Mesothelial cell of epicardium (in vitro differentiated cells): ENCODE data around the gene PCBP4. TPM values are rescaled to one million over a fixed set of nuclear protein-coding genes. Genes with fewer than 3 reads are reported as not detected.
A peak's percentile ranks its signal among the peaks of the same experiment; 100 is the strongest.

ENCODE experiments used
- DNase-seq, 2 experiments: peaks; one replicate each; pipeline ENCODE4 v3.0.0; 2021; ENCODE audit warnings: low spot score in 2 of 2; ENCODE audit not compliant: unreplicated experiment in 2 of 2
- H3K27ac Mint-ChIP-seq: 2 replicates; pipeline ENCODE4 v1.8.0; 2021; ENCODE audit warnings: mixed read lengths
- H3K27me3 Mint-ChIP-seq: 2 replicates; pipeline ENCODE4 v1.8.0; 2021; ENCODE audit warnings: low read depth, mixed read lengths
- H3K36me3 Mint-ChIP-seq: 2 replicates; pipeline ENCODE4 v1.8.0; 2021; ENCODE audit warnings: mixed read lengths
- H3K4me1 Mint-ChIP-seq: 2 replicates; pipeline ENCODE4 v1.8.0; 2021; ENCODE audit warnings: mixed read lengths
- H3K4me3 Mint-ChIP-seq: 2 replicates; pipeline ENCODE4 v1.8.0; 2021; ENCODE audit warnings: mild to moderate bottlenecking, moderate library complexity, mixed read lengths
- H3K9me3 Mint-ChIP-seq: 2 replicates; pipeline ENCODE4 v1.8.0; 2021; ENCODE audit warnings: mixed read lengths
- CTCF ChIP-seq: fragments of 200-600 bp; sonication (generic); IDR thresholded peaks from one replicate; pipeline ENCODE4 v1.5.0; 2021; ENCODE audit warnings: antibody characterized with exemption; ENCODE audit not compliant: unreplicated experiment
- total RNA-seq: library from RNA; stranded (reverse); gene quantifications from 3 replicates; pipeline ENCODE4 v1.2.1, GENCODE V29; 2021

Gene PCBP4
- total RNA-seq = 58.3 to 62.0 TPM (median 59.8 TPM) in 3 replicates

- DNase-seq = peak in 1 of 2 experiments; percentile 70
- Mint-ChIP-seq H3K4me3 (peak within 1 kb of the TSS; percentile 86), H3K27ac (peak within 1 kb of the TSS; percentile 85), H3K9me3 (no peaks in the 10 kb centered on the region), H3K27me3 (no peaks in the 10 kb centered on the region), H3K36me3 (no peaks in the 10 kb centered on the region), H3K4me1 (peaks cover 36% of the 10 kb centered on the region)
- no peak for TF ChIP-seq CTCF
Observed at GRCh38 chr3:51967384-51968169, at the start of gene PCBP4. Gene PCBP4 (minus strand): TSS chr3:51967454. CDS start chr3:51961240, 6,214 bp downstream.

GRCh38 chr3:52015438-52016228 is 48.4 kb upstream of the PCBP4 start:
- TF ChIP-seq CTCF = no peak
- Mint-ChIP-seq H3K9me3 (no peaks in the 10 kb centered on the region), H3K36me3 (no peaks in the 10 kb centered on the region), H3K4me1 (peaks cover 8% of the 10 kb centered on the region), H3K27me3 (no peaks in the 10 kb centered on the region), H3K27ac (peak overlapping the region; percentile 49), H3K4me3 (no peak overlapping the region)
- DNase-seq = no peak

GRCh38 chr3:52014613-52015012 is 47.4 kb upstream of the PCBP4 start:
- TF ChIP-seq CTCF = no peak
- H3K27ac Mint-ChIP-seq = no peak overlapping the region
- no peaks in the 10 kb centered on the region for H3K27me3 Mint-ChIP-seq
- DNase-seq = no peak
- peaks cover 8% of the 10 kb centered on the region for H3K4me1 Mint-ChIP-seq
- no peaks in the 10 kb centered on the region for H3K36me3 Mint-ChIP-seq
- H3K9me3 Mint-ChIP-seq = no peaks in the 10 kb centered on the region
- no peak overlapping the region for H3K4me3 Mint-ChIP-seq

- H3K4me1 Mint-ChIP-seq = peaks cover 4% of the 10 kb centered on the region
- no peaks in the 10 kb centered on the region for H3K27me3 Mint-ChIP-seq
- DNase-seq = no peak
- H3K27ac Mint-ChIP-seq = no peak overlapping the region
- TF ChIP-seq CTCF = no peak
- H3K9me3 Mint-ChIP-seq = no peaks in the 10 kb centered on the region
- no peak overlapping the region for H3K4me3 Mint-ChIP-seq
- no peaks in the 10 kb centered on the region for H3K36me3 Mint-ChIP-seq
Observed at GRCh38 chr3:52013802-52014598, 46.7 kb upstream of the PCBP4 start.

GRCh38 chr3:52012699-52013098 is 45.4 kb upstream of the PCBP4 start:
- no peak for DNase-seq
- no peak for TF ChIP-seq CTCF
- Mint-ChIP-seq H3K9me3 (no peaks in the 10 kb centered on the region), H3K36me3 (no peaks in the 10 kb centered on the region), H3K27ac (no peak overlapping the region), H3K27me3 (no peaks in the 10 kb centered on the region), H3K4me1 (peaks cover 4% of the 10 kb centered on the region), H3K4me3 (no peak overlapping the region)
